ENCODE data around the gene DNAI7.

DNA sequence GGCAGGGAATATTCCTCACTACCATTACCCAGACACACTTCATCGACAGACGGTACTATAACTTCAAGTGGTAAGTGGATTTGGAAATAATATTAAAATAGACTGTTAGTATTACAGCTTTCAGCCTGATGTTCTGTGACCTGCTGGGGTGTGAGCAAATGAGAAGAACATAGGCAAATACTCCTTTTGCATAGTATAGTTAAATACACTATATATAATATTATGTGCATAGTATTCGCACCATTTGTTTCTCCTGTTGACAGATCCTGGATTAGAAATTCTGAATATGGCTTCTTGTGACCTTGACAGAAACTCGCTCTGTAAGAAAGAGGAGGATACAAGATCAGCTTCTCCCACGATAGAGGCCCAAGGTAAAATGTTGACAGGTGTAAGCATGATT lies 115.6 kb downstream of the DNAI7 start:
- TF ChIP-seq, protein P1, sequence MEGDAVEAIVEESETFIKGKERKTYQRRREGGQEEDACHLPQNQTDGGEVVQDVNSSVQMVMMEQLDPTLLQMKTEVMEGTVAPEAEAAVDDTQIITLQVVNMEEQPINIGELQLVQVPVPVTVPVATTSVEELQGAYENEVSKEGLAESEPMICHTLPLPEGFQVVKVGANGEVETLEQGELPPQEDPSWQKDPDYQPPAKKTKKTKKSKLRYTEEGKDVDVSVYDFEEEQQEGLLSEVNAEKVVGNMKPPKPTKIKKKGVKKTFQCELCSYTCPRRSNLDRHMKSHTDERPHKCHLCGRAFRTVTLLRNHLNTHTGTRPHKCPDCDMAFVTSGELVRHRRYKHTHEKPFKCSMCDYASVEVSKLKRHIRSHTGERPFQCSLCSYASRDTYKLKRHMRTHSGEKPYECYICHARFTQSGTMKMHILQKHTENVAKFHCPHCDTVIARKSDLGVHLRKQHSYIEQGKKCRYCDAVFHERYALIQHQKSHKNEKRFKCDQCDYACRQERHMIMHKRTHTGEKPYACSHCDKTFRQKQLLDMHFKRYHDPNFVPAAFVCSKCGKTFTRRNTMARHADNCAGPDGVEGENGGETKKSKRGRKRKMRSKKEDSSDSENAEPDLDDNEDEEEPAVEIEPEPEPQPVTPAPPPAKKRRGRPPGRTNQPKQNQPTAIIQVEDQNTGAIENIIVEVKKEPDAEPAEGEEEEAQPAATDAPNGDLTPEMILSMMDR (IDR thresholded peaks at IDR 0.05; ENCODE audit: low read depth, low read length, missing input control) = no peak
- TF ChIP-seq TAF1 (conservative IDR thresholded peaks at IDR 0.05) = no peak
- no peak for TF ChIP-seq YY1 (IDR thresholded peaks at IDR 0.05)
- TF ChIP-seq FOXA2 (IDR thresholded peaks at IDR 0.05) = no peak
- TF ChIP-seq, protein P2, sequence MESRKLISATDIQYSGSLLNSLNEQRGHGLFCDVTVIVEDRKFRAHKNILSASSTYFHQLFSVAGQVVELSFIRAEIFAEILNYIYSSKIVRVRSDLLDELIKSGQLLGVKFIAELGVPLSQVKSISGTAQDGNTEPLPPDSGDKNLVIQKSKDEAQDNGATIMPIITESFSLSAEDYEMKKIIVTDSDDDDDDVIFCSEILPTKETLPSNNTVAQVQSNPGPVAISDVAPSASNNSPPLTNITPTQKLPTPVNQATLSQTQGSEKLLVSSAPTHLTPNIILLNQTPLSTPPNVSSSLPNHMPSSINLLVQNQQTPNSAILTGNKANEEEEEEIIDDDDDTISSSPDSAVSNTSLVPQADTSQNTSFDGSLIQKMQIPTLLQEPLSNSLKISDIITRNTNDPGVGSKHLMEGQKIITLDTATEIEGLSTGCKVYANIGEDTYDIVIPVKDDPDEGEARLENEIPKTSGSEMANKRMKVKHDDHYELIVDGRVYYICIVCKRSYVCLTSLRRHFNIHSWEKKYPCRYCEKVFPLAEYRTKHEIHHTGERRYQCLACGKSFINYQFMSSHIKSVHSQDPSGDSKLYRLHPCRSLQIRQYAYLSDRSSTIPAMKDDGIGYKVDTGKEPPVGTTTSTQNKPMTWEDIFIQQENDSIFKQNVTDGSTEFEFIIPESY (IDR thresholded peaks at IDR 0.05) = no peak
- TF ChIP-seq, protein P3, sequence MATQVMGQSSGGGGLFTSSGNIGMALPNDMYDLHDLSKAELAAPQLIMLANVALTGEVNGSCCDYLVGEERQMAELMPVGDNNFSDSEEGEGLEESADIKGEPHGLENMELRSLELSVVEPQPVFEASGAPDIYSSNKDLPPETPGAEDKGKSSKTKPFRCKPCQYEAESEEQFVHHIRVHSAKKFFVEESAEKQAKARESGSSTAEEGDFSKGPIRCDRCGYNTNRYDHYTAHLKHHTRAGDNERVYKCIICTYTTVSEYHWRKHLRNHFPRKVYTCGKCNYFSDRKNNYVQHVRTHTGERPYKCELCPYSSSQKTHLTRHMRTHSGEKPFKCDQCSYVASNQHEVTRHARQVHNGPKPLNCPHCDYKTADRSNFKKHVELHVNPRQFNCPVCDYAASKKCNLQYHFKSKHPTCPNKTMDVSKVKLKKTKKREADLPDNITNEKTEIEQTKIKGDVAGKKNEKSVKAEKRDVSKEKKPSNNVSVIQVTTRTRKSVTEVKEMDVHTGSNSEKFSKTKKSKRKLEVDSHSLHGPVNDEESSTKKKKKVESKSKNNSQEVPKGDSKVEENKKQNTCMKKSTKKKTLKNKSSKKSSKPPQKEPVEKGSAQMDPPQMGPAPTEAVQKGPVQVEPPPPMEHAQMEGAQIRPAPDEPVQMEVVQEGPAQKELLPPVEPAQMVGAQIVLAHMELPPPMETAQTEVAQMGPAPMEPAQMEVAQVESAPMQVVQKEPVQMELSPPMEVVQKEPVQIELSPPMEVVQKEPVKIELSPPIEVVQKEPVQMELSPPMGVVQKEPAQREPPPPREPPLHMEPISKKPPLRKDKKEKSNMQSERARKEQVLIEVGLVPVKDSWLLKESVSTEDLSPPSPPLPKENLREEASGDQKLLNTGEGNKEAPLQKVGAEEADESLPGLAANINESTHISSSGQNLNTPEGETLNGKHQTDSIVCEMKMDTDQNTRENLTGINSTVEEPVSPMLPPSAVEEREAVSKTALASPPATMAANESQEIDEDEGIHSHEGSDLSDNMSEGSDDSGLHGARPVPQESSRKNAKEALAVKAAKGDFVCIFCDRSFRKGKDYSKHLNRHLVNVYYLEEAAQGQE (IDR thresholded peaks at IDR 0.05) = no peak
- TF ChIP-seq FOXA1 (IDR thresholded peaks at IDR 0.05) = no peak

All from liver (tissue), 3 donors.